Stimulated activated CD4-positive, alpha-beta T cell treated with anti-CD3 and anti-CD28 coated beads, Interleukin-2, amount 100 ng/mL, for 4 hours (primary cell): Measurements from ENCODE around the gene SRGAP3.

Experiments
- DNase-seq: peaks from one replicate; pipeline ENCODE4 v3.0.0-alpha.2; 2020; ENCODE audit warnings: low read depth

SRGAP3 gene

GRCh38 chr3:8984081-8984480 lies 265.4 kb downstream of the SRGAP3 start:
- no peak for DNase-seq

GRCh38 chr3:8983591-8983990 lies 265.9 kb downstream of the SRGAP3 start:
- no peak for DNase-seq

GRCh38 chr3:8983026-8983425 lies 266.4 kb downstream of the SRGAP3 start:
- no peak for DNase-seq

GRCh38 chr3:8982509-8982908 lies 266.9 kb downstream of the SRGAP3 start:
- no peak for DNase-seq

- DNase-seq = no peak
Measured at GRCh38 chr3:8981700-8982099, 267.7 kb downstream of the SRGAP3 start.

GRCh38 chr3:8981296-8981695 lies 268.1 kb downstream of the SRGAP3 start:
- DNase-seq = no peak

GRCh38 chr3:8980756-8981257 lies 268.6 kb downstream of the SRGAP3 start:
- no peak for DNase-seq

GRCh38 chr3:8979262-8979661 lies 270.2 kb downstream of the SRGAP3 start:
- DNase-seq = no peak

- DNase-seq = no peak
Measured at GRCh38 chr3:8978551-8978950, 270.9 kb downstream of the SRGAP3 start.

- DNase-seq = no peak
Measured at GRCh38 chr3:8976540-8977182, 272.8 kb downstream of the SRGAP3 start.

GRCh38 chr3:8975081-8976020 lies 274.1 kb downstream of the SRGAP3 start:
- no peak for DNase-seq

- no peak for DNase-seq
Measured at GRCh38 chr3:8974458-8974857, 275.0 kb downstream of the SRGAP3 start.

- no peak for DNase-seq
Measured at GRCh38 chr3:8972639-8973038, 276.8 kb downstream of the SRGAP3 start.

GRCh38 chr3:8970971-8971589 lies 278.4 kb downstream of the SRGAP3 start:
- DNase-seq = peak; percentile 57

- DNase-seq = no peak
Measured at GRCh38 chr3:8969241-8969640, 280.2 kb downstream of the SRGAP3 start.

GRCh38 chr3:8968375-8968882 lies 281.0 kb downstream of the SRGAP3 start:
- DNase-seq = no peak

GRCh38 chr3:8967553-8967952 lies 281.9 kb downstream of the SRGAP3 start:
- no peak for DNase-seq

- DNase-seq = no peak
Measured at GRCh38 chr3:8966820-8967348, 282.6 kb downstream of the SRGAP3 start.

GRCh38 chr3:8966150-8966819 lies 283.2 kb downstream of the SRGAP3 start:
- no peak for DNase-seq

- no peak for DNase-seq
Measured at GRCh38 chr3:8964436-8965370, 284.7 kb downstream of the SRGAP3 start.
